HepG2 (cell line): ENCODE data around the gene ERC1. TPM values are rescaled to one million over a fixed set of nuclear protein-coding genes. Genes with fewer than 3 reads are reported as not detected.

Experiments
- ATAC-seq: fragments of 200-7000 bp; cut with Tn5 transposase; 3 replicates; pipeline ENCODE4 v1.9.1; 2020; ENCODE audit warnings: mild to moderate bottlenecking, moderate library complexity
- BruUV-seq: library from RNA; stranded (reverse); fragments of 400-500 nt; replicated peaks from 2 replicates; lab custom pipeline; 2021; lab: Mats Ljungman, UMichigan
- CTCF ChIA-PET: fragments of 300-600 bp; formaldehyde crosslinking; extraction: SDS; loops from one replicate; lab custom pipeline; 2021; ENCODE audit warnings: low total read pairs, inconsistent platforms, low intra/inter-chr PET ratio; lab: Yijun Ruan, JAX
- POLR2A ChIA-PET: fragments of 350-600 bp; sonication (Branson Sonifier 250); formaldehyde crosslinking; loops from one replicate; lab custom pipeline; 2020; ENCODE audit warnings: antibody characterized with exemption, inconsistent platforms; lab: Yijun Ruan, JAX
- DNase-seq: peaks from one replicate; pipeline ENCODE4 v3.0.0-alpha.2; 2015; ENCODE audit warnings: low spot score
- FAIRE-seq: peaks from 3 replicates; lab custom pipeline; 2011; peaks lifted over from hg19 to GRCh38; lab: Jason Lieb, UNC
- H2AFZ ChIP-seq: one replicate; pipeline ENCODE4 v1.6.1; 2011; ENCODE audit warnings: low read length, inconsistent platforms
- H3K27ac ChIP-seq: fragments of 300-600 bp; 3 replicates; pipeline ENCODE4 v1.8.0; 2011; ENCODE audit warnings: mixed run types, mild to moderate bottlenecking, mixed read lengths, low read length, inconsistent platforms; ENCODE audit not compliant: insufficient read depth; ENCODE audit errors: extremely low read length
- H3K27me3 ChIP-seq, 2 experiments: fragments of 200-600 bp in 1 of 2; 2 replicates in 1 of 2; 3 replicates in 1 of 2; pipeline versions ENCODE4 v1.6.0 to v1.8.0; 2011; ENCODE audit warnings: low read length in 2 of 2, mild to moderate bottlenecking in 2 of 2, moderate library complexity in 2 of 2, inconsistent platforms in 1 of 2; ENCODE audit not compliant: insufficient read depth in 2 of 2, control insufficient read depth in 1 of 2
- H3K36me3 ChIP-seq, 2 experiments: fragments of 200-600 bp in 1 of 2; replicated peaks in 1 of 2; 2 replicates in 1 of 2; 3 replicates in 1 of 2; pipeline versions ENCODE4 v1.5.1 to v1.8.0; 2011; ENCODE audit warnings: low read length in 2 of 2, inconsistent platforms in 1 of 2; ENCODE audit not compliant: insufficient read depth in 2 of 2, control insufficient read depth in 1 of 2
- H3K4me1 ChIP-seq: 2 replicates; pipeline ENCODE4 v1.5.1; 2012; ENCODE audit warnings: low read length, inconsistent platforms; ENCODE audit not compliant: insufficient read depth
- H3K4me2 ChIP-seq: 2 replicates; pipeline ENCODE4 v1.6.0; 2011; ENCODE audit warnings: low read depth, low read length, inconsistent platforms
- H3K4me3 ChIP-seq, 3 experiments: fragments of 200-600 bp in 1 of 3; sonication (generic), shearing (Covaris generic) in 1 of 3; replicated peaks in 1 of 3; 2 replicates each; pipeline ENCODE4 v1.5.1; 2011 to 2016; ENCODE audit warnings: low read length in 3 of 3, inconsistent platforms in 2 of 3, low read depth in 2 of 3, mild to moderate bottlenecking in 2 of 3, control low read depth in 1 of 3, mixed read lengths in 1 of 3; ENCODE audit not compliant: insufficient read depth in 1 of 3
- H3K79me2 ChIP-seq: one replicate; pipeline ENCODE4 v1.6.1; 2011; ENCODE audit warnings: low read length, inconsistent platforms; ENCODE audit not compliant: insufficient read depth
- H3K9ac ChIP-seq: 2 replicates; pipeline ENCODE4 v1.6.0; 2011; ENCODE audit warnings: mild to moderate bottlenecking, low read depth, low read length, inconsistent platforms; ENCODE audit not compliant: insufficient read depth
- H3K9me3 ChIP-seq: 2 replicates; pipeline ENCODE4 v1.5.1; 2012; ENCODE audit warnings: mild to moderate bottlenecking, low read length
- H4K20me1 ChIP-seq: 2 replicates; pipeline ENCODE4 v1.6.0; 2011; ENCODE audit warnings: inconsistent platforms, mild to moderate bottlenecking, low read length, moderate library complexity; ENCODE audit not compliant: insufficient read depth
- HNRNPK ChIP-seq: fragments of 200-400 bp; formaldehyde crosslinking; IDR thresholded peaks from 2 replicates; pipeline ENCODE4 v1.6.1; 2018; ENCODE audit warnings: low read length, low read depth, moderate library complexity, mild to moderate bottlenecking; ENCODE audit not compliant: poor library complexity, severe bottlenecking
- ISX ChIP-seq: sonication (generic); formaldehyde crosslinking; conservative IDR thresholded peaks from 2 replicates; pipeline ENCODE4 v1.5.0; 2020; ENCODE audit warnings: missing genetic modification reagents
- MIXL1 ChIP-seq: IDR thresholded peaks from 2 replicates; pipeline ENCODE4 v1.6.1; 2016
- MTA1 ChIP-seq: sonication (generic); formaldehyde crosslinking; IDR thresholded peaks from 2 replicates; pipeline ENCODE4 v1.4.0; 2020; ENCODE audit warnings: missing genetic modification reagents, mild to moderate bottlenecking, borderline replicate concordance
- RBM22 ChIP-seq: fragments of 200-400 bp; formaldehyde crosslinking; optimal IDR thresholded peaks from 2 replicates; pipeline ENCODE3; 2017; ENCODE audit warnings: mild to moderate bottlenecking, low read length, moderate library complexity
- RCOR2 ChIP-seq: IDR thresholded peaks from 2 replicates; pipeline ENCODE4 v1.6.1; 2016; ENCODE audit warnings: missing biosample characterization, missing genetic modification reagents
- SNRNP70 ChIP-seq: fragments of 200-400 bp; formaldehyde crosslinking; IDR thresholded peaks from 2 replicates; pipeline ENCODE4 v1.6.1; 2017; ENCODE audit warnings: mild to moderate bottlenecking, low read depth, low read length, moderate library complexity
- SOX5 ChIP-seq: IDR thresholded peaks from 2 replicates; pipeline ENCODE4 v1.6.1; 2016; ENCODE audit warnings: borderline replicate concordance
- SRF ChIP-seq: IDR thresholded peaks from 2 replicates; pipeline ENCODE4 v1.6.1; 2011; ENCODE audit warnings: mild to moderate bottlenecking, low read depth, low read length, moderate library complexity
- U2AF1 ChIP-seq: fragments of 200-400 bp; formaldehyde crosslinking; optimal IDR thresholded peaks from 2 replicates; pipeline ENCODE3; 2017; ENCODE audit warnings: mild to moderate bottlenecking, low read depth, low read length
- ZBTB7A ChIP-seq: sonication (generic); formaldehyde crosslinking; IDR thresholded peaks from 2 replicates; pipeline ENCODE4 v1.8.0; 2022; ENCODE audit warnings: mild to moderate bottlenecking, missing genetic modification reagents
- WGBS: methylation state at CpG from one replicate; pipeline ENCODE4 v1.1.6; 2017; ENCODE audit warnings: low lambda C conversion rate; 5-methylcytosine and 5-hydroxymethylcytosine counted together
- in situ Hi-C: cut with HindIII; loops from 2 replicates; pipeline ENCODE4 v1.10.0; 2017; ENCODE audit warnings: low pct_unique_long_range_greater_than_20kb; ENCODE audit not compliant: extremely low pct_ligation_motif_present
- intact Hi-C: fragments of 100-400 bp; cut with micrococcal nuclease; formaldehyde crosslinking; loops from one replicate; pipeline ENCODE4 v1.10.0; 2022; ENCODE audit not compliant: unreplicated experiment
- polyA plus RNA-seq, 8 experiments: library from polyadenylated mRNA; depleted of rRNA in 3 of 8; stranded (reverse) in 7 of 8; unstranded in 1 of 8; fragments of >200 nt; fragmentation: Illumina TruSeq in 4 of 8; extraction: Trizol in 4 of 8; gene quantifications; 2 replicates each; pipeline versions ENCODE4 v1.2.1 to v1.2.3, GENCODE V29; 2011 to 2016; ENCODE audit warnings: low read depth in 4 of 8, missing spikeins in 1 of 8, mixed read lengths in 1 of 8; ENCODE audit not compliant: insufficient read depth in 1 of 8
- total RNA-seq, 5 experiments: library from RNA; depleted of rRNA; stranded (reverse); fragments of >200 nt; fragmentation: Illumina TruSeq; extraction: Trizol; gene quantifications; 2 replicates each; pipeline ENCODE4 v1.2.3, GENCODE V29; 2016; ENCODE audit warnings: low read depth in 1 of 5
- TF ChIP-seq, protein P1 (sequence below): sonication (generic); formaldehyde crosslinking; IDR thresholded peaks from 2 replicates; pipeline ENCODE4 v1.5.0; 2020; ENCODE audit warnings: mild to moderate bottlenecking, low read depth, missing genetic modification reagents, borderline replicate concordance
- TF ChIP-seq, protein P2 (sequence below): sonication (generic); formaldehyde crosslinking; conservative IDR thresholded peaks from 2 replicates; pipeline ENCODE4 v1.5.0; 2020; ENCODE audit warnings: missing genetic modification reagents

The ERC1 gene
- total and polyA plus RNA-seq, 2 of the 13 experiments (the other 11 are each of a cell fraction or from before 2014, with no cell fraction given): 6.1 to 12.4 TPM

DNA sequence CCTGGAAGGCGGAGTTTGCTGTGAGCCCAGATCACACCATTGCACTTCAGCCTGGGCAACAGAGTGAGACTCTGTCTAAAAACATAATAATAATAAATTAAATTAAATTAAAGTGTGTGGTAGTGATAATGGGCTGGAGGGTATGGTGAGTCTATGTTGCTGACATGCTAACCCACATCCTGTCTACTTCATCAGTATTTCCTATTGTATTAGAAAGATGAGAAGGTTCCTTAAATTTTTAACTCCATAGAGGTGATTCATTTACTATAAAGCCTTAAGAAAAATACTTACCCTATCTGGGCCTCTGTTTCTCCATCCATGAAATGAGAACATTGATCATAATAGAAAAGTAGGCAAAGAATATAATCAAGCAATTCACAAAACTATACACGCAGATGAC lies 322.9 kb downstream of the ERC1 start:
- in situ Hi-C loops: no loop called here
- WGBS: 98% methylated on average over 2 of the region's 2 CpGs
- DNase-seq (no peak), FAIRE-seq (no peak), ATAC-seq (no peak)
- intact Hi-C loops: no loop called here
- no peaks in the 10 kb centered on the region for H3K27me3 ChIP-seq
- H3K4me3 ChIP-seq: no peak overlapping the region
- peaks cover 7% of the 10 kb centered on the region; the same call in 1 of the 2 replicates for H3K4me1 ChIP-seq
- no peak overlapping the region for H3K9ac ChIP-seq
- ChIA-PET CTCF (no interaction called here), POLR2A (no interaction called here)
- no TSS peak for BruUV-seq
- H3K79me2 ChIP-seq: no peaks in the 10 kb centered on the region
- no peak overlapping the region for H2AFZ ChIP-seq
- H3K4me2 ChIP-seq: no peak overlapping the region
- no peaks in the 10 kb centered on the region for H4K20me1 ChIP-seq
- no peaks in the 10 kb centered on the region; a peak in 1 of 5 replicates for H3K36me3 ChIP-seq
- H3K9me3 ChIP-seq: no peaks in the 10 kb centered on the region
- no peak overlapping the region for H3K27ac ChIP-seq
- no peak for TF ChIP-seq ZBTB7A (CRISPR knock-in tag)
- TF ChIP-seq, protein P1, sequence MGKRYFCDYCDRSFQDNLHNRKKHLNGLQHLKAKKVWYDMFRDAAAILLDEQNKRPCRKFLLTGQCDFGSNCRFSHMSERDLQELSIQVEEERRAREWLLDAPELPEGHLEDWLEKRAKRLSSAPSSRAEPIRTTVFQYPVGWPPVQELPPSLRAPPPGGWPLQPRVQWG: no peak
- TF ChIP-seq HNRNPK: no peak
- no peak for TF ChIP-seq RCOR2 (CRISPR knock-in tag)
- no peak for TF ChIP-seq RBM22
- TF ChIP-seq MTA1: no peak
- TF ChIP-seq SNRNP70: no peak
- TF ChIP-seq SOX5 (CRISPR knock-in tag): no peak
- TF ChIP-seq SRF: no peak
- TF ChIP-seq, protein P2, sequence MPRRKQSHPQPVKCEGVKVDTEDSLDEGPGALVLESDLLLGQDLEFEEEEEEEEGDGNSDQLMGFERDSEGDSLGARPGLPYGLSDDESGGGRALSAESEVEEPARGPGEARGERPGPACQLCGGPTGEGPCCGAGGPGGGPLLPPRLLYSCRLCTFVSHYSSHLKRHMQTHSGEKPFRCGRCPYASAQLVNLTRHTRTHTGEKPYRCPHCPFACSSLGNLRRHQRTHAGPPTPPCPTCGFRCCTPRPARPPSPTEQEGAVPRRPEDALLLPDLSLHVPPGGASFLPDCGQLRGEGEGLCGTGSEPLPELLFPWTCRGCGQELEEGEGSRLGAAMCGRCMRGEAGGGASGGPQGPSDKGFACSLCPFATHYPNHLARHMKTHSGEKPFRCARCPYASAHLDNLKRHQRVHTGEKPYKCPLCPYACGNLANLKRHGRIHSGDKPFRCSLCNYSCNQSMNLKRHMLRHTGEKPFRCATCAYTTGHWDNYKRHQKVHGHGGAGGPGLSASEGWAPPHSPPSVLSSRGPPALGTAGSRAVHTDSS: no peak
- TF ChIP-seq ISX: no peak
- TF ChIP-seq MIXL1 (CRISPR knock-in tag): no peak
- TF ChIP-seq U2AF1: no peak
- TF ChIP-seq, all 625 proteins: peak for 0
